T-helper 2 cell (primary cell): ENCODE data around the gene DUSP16.
"Not testable (repeated sequence)": the region's sequence is repeated elsewhere in the genome, so short reads cannot be mapped to it uniquely, and the experiment has no call there.

Source experiments
- DNase-seq, 5 experiments: peaks; one replicate each; pipeline versions ENCODE4 v3.0.0 to v3.0.0-alpha.2; 2012 to 2022

Gene DUSP16

DNA sequence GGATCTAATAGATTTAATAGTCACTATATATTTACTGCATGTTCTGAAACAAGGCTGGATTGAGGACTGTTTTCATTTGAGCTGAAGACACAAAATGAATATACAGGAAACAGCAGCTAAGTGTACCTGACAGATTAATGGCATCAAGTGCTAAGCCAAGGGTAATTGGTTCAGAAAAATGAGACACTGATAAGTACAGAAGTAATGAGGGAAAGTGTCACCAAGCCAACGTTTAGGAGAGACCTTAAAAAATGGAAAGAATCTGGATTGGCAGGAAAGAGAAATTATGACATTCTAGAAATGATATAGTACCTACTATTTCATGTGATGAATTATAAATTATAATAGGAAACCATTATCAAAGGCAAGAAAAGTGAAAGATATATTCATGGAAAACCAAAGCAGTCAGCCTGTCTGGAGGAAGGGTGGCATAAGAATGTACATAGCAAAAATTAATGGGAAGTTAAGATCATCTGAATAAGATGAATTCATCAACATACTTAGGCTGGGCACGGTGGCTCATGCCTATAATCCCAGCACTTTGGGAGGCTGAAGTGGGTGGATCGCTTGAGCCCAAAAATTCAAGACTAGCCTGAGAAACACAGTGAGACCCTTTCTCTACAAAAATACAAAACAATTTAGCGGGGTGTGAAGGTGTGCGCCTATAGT is 21.0 kb upstream of the DUSP16 start:
- DNase-seq = peak in 1 of 5 experiments; percentile 17

DNA sequence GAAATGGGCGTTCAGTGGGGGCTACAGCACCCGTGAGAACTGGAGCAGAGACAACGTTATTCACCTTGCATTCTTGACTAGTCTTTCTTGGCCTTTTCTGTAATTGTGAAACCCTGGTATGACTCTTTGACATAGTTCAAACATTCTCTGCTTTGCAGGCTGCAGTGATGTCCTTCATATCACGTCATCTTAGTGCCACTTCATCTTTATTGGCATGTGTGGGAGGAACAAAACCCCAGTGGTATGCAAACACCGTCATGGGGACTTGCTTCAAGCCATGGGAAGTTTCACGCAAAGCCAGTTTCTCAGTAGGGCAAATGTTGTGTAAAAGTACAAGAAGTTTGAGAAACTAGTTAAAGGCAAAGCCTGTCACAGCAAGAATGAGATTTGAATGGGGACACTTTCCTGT is 20.2 kb upstream of the DUSP16 start:
- DNase-seq = peak in 2 of 5 experiments; percentile 12 to 89

DNA sequence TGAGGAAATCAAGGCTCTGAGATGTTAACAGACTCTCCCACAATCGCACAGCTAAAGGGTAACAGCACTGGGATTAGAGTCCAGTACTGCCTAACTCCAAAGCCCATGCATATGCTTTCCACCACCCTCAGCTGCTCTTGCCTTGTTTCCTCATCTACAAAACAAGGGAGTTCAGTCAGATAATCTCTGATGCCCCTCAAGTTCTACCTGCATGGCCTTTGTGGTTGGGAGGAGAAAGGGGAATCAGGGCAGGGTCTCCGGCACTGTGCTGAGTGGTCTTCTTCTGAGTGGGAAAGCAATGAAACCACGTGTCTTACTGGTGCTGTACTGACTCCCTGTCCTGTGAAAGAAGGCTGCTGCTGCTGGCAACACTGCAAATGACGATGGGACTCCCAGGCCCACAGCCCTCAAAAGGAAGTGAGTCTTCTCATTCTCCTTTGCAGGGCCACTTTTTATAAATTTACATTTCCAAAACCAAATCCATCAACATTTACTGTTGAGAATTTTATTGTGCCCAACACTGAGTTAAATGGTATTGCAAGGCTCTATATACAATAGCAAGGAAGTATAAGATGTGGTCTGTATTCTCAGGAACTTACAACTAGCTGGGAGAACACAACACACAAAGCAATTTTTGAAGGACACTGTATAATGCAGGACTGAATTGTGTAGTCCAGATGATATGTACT is 19.7 kb upstream of the DUSP16 start:
- DNase-seq = peak in 1 of 5 experiments; percentile 58

DNA sequence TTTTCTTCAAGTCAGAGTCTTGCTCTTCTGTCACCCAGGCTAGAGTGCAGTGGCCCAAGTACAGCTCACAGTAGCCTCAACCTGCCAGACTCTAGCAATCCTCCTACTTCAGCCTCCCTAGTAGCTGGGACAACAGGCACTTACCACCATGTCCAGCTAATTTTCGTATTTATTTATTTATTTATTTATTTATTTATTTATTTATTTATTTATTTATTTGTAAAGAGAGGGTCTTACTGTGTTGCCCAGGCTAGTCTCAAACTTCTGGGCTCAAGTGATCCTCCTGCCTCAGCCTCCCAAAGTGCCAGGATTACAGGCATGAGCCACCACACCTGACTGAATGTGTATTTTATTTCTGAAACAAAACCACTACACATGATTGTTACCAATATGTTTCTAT is 18.1 kb upstream of the DUSP16 start:
- not testable (repeated sequence) for DNase-seq

DNA sequence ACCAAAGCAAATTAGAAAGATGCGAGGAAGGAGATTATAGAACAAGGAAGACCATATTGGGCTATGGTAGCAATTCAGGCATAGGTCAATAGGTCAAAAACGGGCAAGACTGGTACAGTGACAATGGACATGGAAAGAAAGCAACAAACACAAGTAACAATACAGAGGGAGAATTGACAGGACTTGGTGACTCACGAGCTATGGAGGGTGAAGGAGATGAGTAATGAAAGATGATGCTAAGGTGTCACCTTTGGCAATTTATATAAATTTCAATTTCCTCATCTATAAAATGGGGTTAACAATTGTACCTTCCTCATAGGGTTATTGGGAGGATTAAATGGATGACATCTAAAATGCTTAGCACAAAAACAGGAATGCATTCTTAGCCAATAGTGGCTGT is 15.1 kb upstream of the DUSP16 start:
- no peak for DNase-seq

DNA sequence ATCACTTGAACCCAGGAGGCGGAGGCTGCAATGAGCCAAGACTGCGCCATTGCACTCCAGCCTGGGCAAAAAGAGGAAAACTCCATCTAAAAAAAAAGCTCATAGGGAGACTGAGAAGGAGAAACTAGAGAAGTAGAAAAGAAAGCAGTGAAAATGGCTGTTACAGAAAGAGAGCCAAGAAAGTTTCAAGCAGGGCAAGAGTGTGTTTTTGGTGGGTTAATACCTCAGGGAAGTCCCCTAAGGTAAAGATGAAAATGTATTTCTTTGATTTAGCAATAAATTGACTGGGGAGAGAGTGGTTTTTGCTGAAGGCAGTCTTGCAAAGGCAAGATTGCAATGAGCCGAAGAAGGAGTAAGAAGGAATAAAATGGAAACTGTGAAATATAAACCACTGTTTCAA is 10.0 kb upstream of the DUSP16 start:
- DNase-seq = no peak

DNA sequence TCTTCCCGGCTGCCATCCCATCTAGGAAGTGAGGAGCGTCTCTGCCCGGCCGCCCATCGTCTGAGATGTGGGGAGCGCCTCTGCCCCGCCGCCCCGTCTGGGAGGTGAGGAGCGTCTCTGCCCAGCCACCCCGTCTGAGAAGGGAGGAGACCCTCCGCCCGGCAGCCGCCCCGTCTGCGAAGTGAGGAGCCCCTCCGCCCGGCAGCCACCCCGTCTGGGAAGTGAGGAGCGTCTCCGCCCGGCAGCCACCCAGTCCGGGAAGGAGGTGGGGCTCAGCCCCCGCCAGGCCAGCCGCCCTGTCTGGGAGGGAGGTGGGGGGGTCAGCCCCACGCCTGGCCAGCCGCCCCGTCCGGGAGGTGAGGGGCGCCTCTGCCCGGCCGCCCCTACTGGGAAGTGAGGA is 3.3 kb upstream of the DUSP16 start:
- not testable (repeated sequence) for DNase-seq

DNA sequence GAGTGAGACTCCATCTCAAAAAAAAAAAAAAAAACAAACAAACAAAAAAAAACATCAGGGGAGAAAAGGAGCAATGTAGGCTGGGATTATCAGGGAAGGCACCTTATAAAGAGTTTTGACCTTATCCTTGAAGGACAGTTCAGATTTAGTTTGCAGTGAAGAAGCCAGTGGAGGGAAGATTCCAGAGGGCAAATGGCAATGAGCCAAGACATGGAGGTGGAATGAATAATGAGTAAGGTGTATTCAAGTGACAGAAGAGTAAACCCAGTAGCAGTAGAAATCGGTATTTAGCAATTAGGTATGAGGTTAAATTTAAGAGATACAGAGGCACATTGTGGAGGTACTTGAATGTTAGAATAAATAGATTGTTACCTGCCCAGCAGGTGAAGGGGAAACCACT is 2.2 kb upstream of the DUSP16 start:
- DNase-seq = no peak

DNA sequence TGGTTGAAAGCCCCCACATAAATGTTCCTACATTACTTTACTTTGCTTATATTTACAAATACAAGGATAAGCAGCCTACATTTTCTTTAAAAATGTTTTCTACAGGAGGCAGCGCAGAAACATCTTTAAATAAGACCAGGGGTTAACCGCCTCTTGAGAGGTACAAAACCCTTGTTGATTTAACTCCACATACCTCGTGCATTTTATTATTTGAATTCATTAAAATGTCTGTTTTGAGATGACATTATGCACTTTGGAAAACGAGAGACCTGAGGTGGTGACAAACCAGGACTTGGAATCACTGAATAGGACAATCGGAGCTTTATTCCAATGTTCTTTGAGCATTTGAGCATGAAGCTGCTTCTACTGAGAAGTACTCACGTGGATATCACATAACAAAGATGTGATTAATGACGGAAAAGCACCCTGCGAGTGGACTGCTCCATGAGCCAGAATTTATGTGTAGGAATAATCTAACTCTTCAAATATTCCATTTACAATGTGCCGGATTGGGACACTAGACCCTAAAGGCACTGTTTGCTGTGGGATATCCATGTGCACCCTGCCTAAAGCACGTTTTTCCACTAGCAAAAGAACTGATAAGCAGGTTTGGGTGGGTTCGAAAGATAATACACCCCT is 746 bp upstream of the DUSP16 start:
- DNase-seq = peak in 1 of 5 experiments; percentile 8

GRCh38 chr12:12562016-12562483 is 613 bp downstream of the DUSP16 start:
- peak; percentile 4 to 47 (median 24) for DNase-seq

- DNase-seq = peak; percentile 11 to 55 (median 29)
Observed at GRCh38 chr12:12561371-12562015, 1.2 kb downstream of the DUSP16 start.

DNA sequence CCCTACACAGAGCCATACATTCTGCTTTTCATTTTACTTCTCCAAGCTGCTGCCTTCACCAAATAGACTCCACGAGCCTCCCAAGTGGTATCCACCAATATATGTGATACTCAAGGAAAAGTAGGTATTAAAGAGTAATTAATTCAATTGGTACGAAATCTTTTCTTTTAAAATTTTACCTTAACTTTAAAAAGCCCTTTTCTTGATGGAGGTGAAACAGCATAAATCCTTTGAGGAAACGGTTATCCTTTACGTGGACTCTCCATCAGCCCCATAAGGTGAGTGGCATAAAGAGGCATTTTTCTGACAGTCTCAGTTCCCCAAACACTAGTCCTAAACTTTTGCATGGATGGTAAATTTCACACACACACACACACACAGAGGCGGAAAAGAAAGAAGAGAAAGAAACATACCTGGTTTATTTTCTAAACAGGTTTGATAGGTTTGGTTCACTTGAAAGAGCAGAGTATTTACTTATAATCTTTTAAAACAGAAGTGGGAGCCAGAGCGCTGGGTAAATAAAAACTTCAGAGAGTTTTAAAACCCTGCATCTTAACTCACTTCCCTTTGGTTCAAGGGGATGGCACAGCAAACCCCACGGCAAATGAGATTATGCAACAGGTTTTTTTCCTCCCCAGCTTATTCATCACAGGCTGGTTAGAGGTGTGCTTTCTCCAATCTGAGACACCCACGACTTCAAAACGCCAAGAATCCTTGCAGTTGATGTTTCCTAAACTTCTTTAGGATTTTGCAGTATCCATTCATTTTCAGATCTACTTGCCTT is 1.9 kb downstream of the DUSP16 start:
- DNase-seq = peak in 4 of 5 experiments; percentile 12 to 80 (median 66)

- DNase-seq = no peak
Observed at GRCh38 chr12:12559719-12560296, 2.9 kb downstream of the DUSP16 start.

GRCh38 chr12:12558291-12558690 is 4.4 kb downstream of the DUSP16 start:
- no peak for DNase-seq

DNA sequence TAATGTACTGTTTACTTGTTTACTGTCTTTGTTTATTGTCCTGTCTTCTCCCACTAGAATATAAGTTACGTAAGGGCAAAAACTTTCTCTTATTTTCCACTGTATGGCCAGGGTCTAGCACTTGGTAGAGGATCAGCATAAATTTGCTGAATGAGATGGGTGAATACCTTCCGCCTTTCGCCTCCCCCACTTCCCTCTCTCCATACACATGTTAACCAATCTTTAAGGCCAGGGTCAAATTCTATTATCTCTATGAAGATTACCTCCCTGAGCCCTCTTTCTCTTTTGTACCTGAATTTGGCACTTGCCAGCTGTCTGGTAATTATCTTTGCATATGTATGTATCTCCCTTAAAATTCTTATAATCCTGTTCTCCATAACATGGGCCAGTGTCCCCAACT is 4.9 kb downstream of the DUSP16 start:
- DNase-seq = no peak

DNA sequence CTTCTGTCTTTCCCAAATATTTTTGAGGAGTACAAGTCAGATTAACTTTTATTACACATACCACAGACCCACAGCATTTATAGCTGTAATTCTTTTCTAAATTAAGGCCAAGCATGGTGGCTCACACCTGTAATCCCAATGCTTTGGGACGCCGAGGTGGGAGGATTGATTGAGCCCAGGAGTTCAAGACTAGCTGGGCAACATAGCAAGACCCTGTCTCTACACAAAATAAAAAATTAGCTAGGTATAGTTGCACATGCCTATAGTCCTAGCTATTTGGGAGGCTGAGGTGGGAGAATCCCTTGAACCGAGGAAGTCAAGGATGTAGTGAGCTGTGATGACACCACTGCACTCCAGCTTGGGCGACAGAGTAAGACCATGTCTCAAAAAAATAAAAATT is 7.0 kb downstream of the DUSP16 start:
- DNase-seq = no peak

DNA sequence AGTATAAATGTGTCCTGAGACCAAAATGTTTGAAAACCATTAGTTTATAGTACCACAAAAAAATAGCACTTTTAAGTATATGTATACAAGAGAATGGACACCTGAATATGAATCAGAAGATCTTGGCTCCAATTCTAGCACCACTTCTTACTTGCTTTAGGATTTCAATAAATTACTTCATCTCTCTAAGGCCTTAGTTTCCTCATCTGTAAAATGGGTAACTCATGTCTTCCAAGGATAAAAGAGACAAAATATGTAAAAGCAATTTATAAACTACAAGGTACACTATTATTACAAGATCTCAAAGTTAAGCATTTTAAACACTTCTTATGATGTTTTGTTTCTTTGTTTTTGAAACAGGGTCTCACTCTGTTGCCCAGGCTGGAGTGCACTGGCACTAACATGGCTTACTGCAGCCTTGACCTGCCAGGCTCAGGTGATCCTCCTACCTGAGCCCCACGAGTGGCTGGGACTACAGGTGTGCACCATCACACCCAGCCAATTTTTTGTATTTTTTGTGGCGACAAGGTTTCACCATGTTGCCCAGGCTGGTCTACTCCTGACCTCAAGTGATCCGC is 9.4 kb downstream of the DUSP16 start:
- DNase-seq = no peak

DNA sequence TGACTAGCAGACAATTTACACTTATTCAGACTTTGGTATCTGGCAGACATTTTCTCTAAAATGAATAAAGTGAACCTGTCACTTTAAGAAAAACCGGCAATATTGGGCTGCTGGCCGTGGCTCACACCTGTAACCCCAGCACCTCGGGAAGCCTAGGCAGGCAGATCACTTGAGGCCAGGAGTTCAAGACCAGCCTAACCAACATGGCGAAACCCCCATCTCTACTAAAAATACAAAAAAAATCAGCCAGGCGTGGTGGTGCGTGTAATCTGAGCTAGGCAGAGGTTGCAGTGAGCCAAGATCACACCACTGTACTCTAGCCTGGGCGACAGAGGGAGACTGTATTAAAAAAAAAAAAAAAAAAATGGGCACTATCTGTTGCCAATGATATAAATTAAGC is 11.5 kb downstream of the DUSP16 start:
- DNase-seq = no peak

DNA sequence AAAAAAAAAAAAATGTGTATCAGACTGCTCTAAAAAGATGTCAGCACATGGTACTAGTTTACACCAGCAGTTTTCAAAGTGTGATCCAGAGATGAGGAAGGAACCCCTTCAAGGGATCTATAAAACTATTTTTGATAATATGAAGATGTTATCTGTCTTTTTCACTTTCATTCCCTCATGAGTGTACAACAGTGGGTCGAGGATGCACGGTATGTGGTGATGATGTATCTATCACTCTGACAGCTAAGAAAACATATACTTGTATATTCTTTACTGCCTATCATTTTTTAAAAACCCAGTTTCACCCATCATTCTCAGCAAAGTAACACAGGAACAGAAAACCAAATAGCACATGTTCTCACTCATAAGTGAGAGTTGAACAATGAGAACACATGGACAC is 12.4 kb downstream of the DUSP16 start:
- DNase-seq = no peak

GRCh38 chr12:12549426-12549825 is 13.2 kb downstream of the DUSP16 start:
- no peak for DNase-seq

GRCh38 chr12:12548713-12549112 is 13.9 kb downstream of the DUSP16 start:
- no peak for DNase-seq

GRCh38 chr12:12546314-12546772 is 16.3 kb downstream of the DUSP16 start:
- no peak for DNase-seq
